GM23248 (cell line): ENCODE data around the gene MB21D2.

Experiments used
- EZH2 ChIP-seq: fragments of 200-600 bp; sonication (generic); IDR thresholded peaks from 2 replicates; pipeline ENCODE4 v1.6.1; 2018; ENCODE audit warnings: antibody characterized with exemption, mild to moderate bottlenecking; ENCODE audit not compliant: insufficient read depth, poor library complexity, severe bottlenecking
- EZH2phosphoT487 ChIP-seq: fragments of 200-600 bp; sonication (generic); IDR thresholded peaks from 2 replicates; pipeline ENCODE4 v1.6.1; 2018; ENCODE audit warnings: antibody characterized with exemption, moderate library complexity, mild to moderate bottlenecking, low read depth; ENCODE audit not compliant: insufficient read depth

DNA sequence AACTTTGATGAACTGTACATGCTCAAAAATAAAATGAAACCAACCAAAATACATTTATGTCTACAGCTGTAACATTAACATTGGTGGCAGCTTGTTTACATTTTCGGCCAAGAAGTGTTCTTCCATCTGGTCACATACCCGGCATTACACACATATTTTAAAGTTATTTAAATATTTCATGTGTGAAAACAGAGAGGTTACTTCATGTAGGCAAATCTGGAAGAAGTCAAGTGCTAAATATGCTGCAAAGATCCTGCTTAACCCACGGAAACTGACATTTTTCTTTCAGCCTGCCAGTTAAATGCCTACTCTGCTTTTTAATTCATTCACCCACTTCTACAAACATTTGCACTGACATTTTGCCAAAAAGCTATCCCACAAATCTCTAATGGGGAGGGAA, 69.7 kb downstream of the MB21D2 start:
- no peak for TF ChIP-seq EZH2phosphoT487
- TF ChIP-seq EZH2, result no peak
